Measurements from ENCODE around the gene MPRIP.

DNA sequence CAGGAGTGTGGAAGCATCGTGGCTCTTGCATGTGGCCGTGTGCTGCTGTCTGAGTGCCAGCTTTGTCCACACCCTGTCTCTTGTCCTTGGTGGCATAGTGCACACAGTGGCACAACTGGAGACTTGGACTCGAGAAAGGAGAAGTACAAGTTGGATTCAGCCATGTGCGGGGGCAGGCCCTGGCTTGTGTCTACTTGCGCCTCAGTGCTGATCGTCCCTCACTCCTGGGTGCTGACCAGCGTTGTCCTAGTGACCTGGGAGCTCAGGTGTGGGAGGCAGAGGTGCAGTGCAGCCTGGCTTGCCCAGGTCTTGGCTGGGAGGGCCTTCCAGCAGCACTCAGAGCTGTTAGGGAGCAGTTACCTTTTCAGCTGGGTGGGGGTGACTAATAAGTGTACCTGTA lies 20.6 kb downstream of the MPRIP start:
- TF ChIP-seq, protein P1, sequence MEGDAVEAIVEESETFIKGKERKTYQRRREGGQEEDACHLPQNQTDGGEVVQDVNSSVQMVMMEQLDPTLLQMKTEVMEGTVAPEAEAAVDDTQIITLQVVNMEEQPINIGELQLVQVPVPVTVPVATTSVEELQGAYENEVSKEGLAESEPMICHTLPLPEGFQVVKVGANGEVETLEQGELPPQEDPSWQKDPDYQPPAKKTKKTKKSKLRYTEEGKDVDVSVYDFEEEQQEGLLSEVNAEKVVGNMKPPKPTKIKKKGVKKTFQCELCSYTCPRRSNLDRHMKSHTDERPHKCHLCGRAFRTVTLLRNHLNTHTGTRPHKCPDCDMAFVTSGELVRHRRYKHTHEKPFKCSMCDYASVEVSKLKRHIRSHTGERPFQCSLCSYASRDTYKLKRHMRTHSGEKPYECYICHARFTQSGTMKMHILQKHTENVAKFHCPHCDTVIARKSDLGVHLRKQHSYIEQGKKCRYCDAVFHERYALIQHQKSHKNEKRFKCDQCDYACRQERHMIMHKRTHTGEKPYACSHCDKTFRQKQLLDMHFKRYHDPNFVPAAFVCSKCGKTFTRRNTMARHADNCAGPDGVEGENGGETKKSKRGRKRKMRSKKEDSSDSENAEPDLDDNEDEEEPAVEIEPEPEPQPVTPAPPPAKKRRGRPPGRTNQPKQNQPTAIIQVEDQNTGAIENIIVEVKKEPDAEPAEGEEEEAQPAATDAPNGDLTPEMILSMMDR (IDR thresholded peaks at IDR 0.05; ENCODE audit: poor library complexity, severe bottlenecking) = no peak
- TF ChIP-seq POLR2AphosphoS5 (IDR thresholded peaks at IDR 0.05) (no peak), RAD21 (conservative IDR thresholded peaks at IDR 0.05) (no peak), EZH2 (IDR thresholded peaks at IDR 0.05; ENCODE audit: borderline replicate concordance, insufficient read depth, low read length, poor library complexity, severe bottlenecking) (no peak)
- TF ChIP-seq, protein P2, sequence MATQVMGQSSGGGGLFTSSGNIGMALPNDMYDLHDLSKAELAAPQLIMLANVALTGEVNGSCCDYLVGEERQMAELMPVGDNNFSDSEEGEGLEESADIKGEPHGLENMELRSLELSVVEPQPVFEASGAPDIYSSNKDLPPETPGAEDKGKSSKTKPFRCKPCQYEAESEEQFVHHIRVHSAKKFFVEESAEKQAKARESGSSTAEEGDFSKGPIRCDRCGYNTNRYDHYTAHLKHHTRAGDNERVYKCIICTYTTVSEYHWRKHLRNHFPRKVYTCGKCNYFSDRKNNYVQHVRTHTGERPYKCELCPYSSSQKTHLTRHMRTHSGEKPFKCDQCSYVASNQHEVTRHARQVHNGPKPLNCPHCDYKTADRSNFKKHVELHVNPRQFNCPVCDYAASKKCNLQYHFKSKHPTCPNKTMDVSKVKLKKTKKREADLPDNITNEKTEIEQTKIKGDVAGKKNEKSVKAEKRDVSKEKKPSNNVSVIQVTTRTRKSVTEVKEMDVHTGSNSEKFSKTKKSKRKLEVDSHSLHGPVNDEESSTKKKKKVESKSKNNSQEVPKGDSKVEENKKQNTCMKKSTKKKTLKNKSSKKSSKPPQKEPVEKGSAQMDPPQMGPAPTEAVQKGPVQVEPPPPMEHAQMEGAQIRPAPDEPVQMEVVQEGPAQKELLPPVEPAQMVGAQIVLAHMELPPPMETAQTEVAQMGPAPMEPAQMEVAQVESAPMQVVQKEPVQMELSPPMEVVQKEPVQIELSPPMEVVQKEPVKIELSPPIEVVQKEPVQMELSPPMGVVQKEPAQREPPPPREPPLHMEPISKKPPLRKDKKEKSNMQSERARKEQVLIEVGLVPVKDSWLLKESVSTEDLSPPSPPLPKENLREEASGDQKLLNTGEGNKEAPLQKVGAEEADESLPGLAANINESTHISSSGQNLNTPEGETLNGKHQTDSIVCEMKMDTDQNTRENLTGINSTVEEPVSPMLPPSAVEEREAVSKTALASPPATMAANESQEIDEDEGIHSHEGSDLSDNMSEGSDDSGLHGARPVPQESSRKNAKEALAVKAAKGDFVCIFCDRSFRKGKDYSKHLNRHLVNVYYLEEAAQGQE (IDR thresholded peaks at IDR 0.05; ENCODE audit: borderline replicate concordance) = no peak
